Fibroblast of mammary gland (primary cell): ENCODE data around the gene YTHDF1.

Source experiments
- DNase-seq: peaks from one replicate; pipeline ENCODE4 v3.0.0-alpha.2; 2010; ENCODE audit warnings: low read depth
- H3K4me3 ChIP-seq: 2 replicates; pipeline ENCODE4 v1.5.1; 2011; ENCODE audit warnings: low read depth, mild to moderate bottlenecking, low read length, moderate library complexity; ENCODE audit not compliant: control insufficient read depth
- TF ChIP-seq, protein P1 (sequence below): conservative IDR thresholded peaks from 2 replicates; pipeline ENCODE4 v1.5.1; 2011; ENCODE audit warnings: low read depth, low read length, inconsistent platforms; ENCODE audit not compliant: control insufficient read depth, insufficient read depth

The YTHDF1 gene

DNA sequence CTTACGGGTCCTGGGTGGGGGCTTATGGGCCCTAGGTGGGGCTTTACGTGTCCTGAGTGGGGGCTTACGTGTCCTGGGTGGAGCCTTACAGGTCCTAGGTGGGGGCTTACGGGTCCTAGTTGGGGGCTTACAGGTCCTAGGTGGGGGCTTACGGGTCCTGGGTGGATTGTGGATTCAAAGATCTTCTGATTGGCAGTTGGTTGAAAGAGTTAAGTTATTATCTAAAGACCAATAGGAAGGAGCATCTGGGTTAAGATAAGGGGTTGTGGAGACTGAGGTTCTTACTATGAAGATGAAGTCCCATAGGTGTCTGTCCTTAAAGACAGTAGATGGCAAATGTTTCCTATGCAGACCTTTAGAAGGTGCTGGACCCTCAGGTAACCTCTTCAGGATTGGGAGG lies 11.3 kb upstream of the YTHDF1 start:
- TF ChIP-seq, protein P1, sequence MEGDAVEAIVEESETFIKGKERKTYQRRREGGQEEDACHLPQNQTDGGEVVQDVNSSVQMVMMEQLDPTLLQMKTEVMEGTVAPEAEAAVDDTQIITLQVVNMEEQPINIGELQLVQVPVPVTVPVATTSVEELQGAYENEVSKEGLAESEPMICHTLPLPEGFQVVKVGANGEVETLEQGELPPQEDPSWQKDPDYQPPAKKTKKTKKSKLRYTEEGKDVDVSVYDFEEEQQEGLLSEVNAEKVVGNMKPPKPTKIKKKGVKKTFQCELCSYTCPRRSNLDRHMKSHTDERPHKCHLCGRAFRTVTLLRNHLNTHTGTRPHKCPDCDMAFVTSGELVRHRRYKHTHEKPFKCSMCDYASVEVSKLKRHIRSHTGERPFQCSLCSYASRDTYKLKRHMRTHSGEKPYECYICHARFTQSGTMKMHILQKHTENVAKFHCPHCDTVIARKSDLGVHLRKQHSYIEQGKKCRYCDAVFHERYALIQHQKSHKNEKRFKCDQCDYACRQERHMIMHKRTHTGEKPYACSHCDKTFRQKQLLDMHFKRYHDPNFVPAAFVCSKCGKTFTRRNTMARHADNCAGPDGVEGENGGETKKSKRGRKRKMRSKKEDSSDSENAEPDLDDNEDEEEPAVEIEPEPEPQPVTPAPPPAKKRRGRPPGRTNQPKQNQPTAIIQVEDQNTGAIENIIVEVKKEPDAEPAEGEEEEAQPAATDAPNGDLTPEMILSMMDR = no peak
- no peak for DNase-seq
- H3K4me3 ChIP-seq = no peak overlapping the region

DNA sequence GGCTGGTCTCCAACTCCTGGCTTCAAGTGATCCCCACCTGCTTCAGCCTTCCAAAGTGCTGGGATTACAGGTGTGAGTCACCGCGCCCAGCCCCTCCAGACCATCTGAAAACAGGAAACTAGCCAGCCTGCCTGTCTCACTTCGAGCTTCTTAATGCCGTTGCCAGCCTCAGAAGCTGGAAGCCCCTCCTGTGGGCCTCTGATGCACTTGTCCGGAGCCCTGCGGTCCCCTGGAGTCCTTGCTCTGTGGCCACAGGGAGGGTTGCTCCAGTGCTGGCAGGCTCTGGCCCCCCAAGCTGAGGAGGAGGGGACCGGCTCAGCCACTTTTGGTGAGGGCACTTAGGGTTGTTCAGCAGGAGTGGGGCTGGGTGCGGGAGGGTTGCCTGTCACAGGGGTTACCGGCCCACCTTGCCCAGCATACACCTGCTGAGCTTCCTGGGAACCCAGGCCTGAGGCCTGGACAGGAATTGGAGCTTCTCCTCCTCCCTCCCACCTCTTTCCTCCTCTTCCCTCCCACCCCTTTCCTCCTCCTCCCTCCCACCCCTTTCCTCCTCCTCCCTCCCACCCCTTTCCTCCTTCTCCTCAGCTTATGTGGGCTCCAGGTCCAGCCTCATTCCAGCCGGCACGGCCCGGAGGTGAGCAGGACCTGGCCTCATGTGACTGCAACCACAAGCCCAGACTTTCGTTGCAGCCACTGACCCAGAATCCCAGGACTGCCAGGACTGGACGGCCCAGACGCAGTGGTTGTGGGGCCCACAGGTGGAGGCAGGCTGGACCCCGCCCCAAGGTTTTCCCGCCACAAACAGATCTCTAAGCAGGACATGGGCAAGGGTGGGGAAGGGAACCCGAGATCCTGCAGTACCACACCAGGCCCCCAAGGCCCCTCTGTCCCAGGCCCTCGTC lies 10.4 kb upstream of the YTHDF1 start:
- H3K4me3 ChIP-seq = no peak overlapping the region
- no peak for DNase-seq
- TF ChIP-seq, protein P1 = no peak

DNA sequence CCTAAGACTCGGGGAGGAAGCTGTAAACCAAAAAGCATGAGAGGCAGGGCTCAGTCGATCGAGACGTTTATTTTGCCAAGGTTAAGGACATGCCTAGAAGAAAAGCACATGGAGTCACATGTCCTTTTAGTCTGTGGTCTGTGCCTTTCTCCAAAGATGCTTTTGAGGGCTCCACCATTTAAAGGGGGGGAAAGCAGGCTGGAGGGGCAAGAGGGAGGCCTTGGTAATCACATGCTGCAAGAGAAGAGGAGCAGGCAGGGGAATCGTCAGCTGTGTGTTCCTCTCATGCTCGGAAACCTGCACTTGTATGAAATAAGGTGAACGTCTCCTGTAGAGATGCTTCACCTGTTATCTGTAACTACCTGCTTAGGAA lies 9.1 kb upstream of the YTHDF1 start:
- DNase-seq = no peak
- TF ChIP-seq, protein P1 = no peak
- no peak overlapping the region for H3K4me3 ChIP-seq

DNA sequence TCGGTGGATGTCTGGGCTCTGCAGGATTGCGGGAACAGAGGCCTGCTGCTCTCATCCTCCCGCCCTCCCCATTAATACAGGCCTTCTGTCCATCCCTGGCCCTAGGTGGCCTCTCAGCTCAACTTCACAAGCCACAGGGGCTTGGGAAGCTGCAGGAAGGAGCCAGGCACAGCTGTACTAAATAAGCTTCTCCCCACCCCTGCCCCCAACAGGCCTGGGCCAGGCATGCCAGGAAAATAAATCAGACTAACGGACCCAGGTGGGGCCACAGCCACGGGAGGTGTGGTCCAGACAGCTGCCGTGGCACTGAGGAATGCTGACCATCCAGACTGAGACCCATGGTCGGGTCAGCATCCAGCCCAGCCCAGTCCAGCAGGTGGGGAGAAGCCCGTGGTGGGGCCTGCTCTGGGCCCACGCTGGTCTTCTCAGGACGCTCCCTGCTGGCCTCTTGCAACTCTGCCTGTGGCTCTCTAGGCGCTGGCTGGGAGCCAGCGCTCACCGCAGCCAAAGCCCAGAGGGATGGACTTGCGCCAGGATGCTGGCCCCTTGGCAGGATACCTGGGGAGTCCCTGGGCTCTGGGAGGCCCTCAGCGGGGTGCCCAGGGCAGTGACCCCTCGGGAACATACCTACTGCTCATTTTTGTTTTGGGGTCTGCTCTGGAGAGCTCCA lies 8.6 kb upstream of the YTHDF1 start:
- no peak overlapping the region for H3K4me3 ChIP-seq
- peak; percentile 57 for DNase-seq
- TF ChIP-seq, protein P1 = peak; percentile 20

DNA sequence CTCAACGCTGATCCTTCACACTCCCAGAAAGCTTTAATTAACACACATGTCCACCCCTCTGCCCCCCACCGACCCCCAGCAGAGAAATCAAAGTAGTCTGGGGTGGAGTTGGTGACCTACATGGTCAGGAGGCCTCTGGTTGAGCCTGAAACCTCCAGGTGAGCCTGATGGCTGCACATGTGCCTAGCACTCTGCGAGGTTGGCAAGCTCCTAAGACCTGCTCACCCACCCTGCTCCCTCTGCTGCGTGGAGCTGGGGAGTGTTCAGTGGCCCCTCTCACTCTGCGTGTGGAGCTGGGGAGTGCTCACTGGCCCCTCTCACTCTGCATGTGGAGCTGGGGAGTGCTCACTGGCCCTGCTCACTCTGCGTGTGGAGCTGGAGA lies 7.9 kb upstream of the YTHDF1 start:
- DNase-seq = no peak

DNA sequence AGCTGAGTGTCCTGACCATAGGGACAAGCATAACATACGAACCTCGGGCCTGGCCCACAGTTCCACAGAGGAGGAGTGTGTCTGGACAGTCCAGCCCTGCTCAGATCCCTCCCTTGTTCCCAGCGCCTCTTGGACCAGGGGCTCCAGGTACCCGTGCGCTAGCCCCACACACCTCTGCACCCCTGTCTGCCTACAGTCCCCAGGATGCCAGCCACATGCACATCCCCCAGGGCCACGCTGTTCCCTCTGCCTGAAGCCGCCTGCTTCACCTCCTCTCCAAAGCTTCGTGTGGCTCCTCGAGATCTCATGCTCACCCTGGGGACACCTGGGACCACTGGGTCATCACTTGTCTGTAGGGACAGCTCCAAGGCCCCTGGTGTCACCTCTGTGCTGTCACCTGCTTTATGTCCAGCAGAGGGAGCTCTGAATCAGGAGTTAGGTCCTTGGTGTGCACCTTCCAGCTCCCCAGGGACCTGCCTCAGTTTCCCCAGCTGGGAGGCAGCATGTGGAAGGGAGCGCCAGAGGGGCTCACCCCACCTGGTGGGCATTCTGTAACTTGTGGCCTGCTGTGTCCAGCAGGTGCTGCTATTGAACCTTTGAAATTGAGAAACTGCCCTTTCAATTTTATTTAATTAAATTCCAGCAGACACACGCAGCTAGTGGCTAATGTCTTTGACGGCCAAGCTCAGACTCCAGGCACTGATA lies 7.3 kb upstream of the YTHDF1 start:
- H3K4me3 ChIP-seq = no peak overlapping the region
- TF ChIP-seq, protein P1 = peak; percentile 67
- DNase-seq = peak; percentile 38

More for the DNA sequence above, 7.9 kb upstream of the YTHDF1 start:
- H3K4me3 ChIP-seq = no peak overlapping the region
- TF ChIP-seq, protein P1 = no peak
